ENCODE measurements around the gene ATP6V0E1.

- TF ChIP-seq SIN3A (IDR thresholded peaks at IDR 0.05; ENCODE audit: borderline replicate concordance, insufficient read depth, low read length) (no peak), TAF1 (IDR thresholded peaks at IDR 0.05; ENCODE audit: borderline replicate concordance, insufficient read depth, low read length) (no peak), POLR2AphosphoS5 (IDR thresholded peaks at IDR 0.05; ENCODE audit: low read depth, low read length) (no peak)
These were observed 28.0 kb downstream of the ATP6V0E1 start for GRCh38 chr5:173011566-173011965.
